GM18502 (cell line): ENCODE measurements around the gene KDM4F.

Source experiments
- ATAC-seq: cut with Tn5 transposase; IDR thresholded peaks from one replicate; pipeline ENCODE4 v1.9.1; 2021; ENCODE audit warnings: mild to moderate bottlenecking; ENCODE audit not compliant: unreplicated experiment, poor library complexity

The KDM4F gene

DNA sequence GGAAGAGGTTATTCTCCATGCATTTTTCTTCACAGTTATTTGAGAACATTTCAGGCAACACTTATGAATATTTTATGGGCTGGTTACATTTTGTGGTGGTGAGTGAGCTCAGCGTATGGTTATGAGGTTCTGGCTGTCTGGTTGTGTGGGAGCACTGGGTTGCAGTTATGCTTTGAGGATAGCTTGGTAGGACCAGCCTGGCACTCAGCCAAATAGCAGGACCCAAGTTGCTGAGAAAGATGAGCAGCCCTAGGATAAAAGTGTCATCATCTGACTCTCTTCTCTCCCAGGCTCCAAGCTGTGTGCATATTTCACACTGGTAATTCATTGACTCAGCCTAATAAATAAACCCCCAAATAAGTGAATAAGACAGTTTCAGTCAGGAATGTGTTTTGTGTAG lies 9.4 kb downstream of the KDM4F start:
- no peak for ATAC-seq

GRCh38 chr11:95059046-95059445 lies 9.8 kb downstream of the KDM4F start:
- ATAC-seq = no peak

GRCh38 chr11:95065336-95065735 lies 16.1 kb downstream of the KDM4F start:
- no peak for ATAC-seq

- peak; percentile 51 for ATAC-seq
Observed at GRCh38 chr11:95066716-95067038, 17.5 kb downstream of the KDM4F start, which contains the start of gene SRSF8. Gene SRSF8, plus strand, starts transcription at chr11:95066919. Its CDS starts 308 bp downstream, at chr11:95067227.

- ATAC-seq = peak; percentile 70
Observed at GRCh38 chr11:95067039-95067840, 18.0 kb downstream of the KDM4F start.

DNA sequence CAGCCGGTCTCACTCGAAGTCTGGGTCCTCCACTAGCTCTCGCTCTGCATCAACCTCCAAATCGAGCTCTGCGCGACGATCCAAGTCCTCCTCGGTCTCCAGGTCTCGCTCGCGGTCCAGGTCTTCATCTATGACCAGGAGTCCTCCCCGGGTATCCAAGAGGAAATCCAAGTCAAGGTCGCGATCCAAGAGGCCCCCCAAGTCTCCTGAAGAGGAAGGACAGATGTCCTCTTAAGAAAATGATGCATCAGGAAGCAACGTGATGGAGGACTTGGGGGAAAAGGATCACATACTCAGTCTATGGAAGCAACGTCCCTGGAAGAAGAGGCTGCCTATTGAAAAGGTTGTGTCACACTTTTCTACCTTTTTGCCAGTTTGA lies 18.6 kb downstream of the KDM4F start:
- ATAC-seq = no peak

DNA sequence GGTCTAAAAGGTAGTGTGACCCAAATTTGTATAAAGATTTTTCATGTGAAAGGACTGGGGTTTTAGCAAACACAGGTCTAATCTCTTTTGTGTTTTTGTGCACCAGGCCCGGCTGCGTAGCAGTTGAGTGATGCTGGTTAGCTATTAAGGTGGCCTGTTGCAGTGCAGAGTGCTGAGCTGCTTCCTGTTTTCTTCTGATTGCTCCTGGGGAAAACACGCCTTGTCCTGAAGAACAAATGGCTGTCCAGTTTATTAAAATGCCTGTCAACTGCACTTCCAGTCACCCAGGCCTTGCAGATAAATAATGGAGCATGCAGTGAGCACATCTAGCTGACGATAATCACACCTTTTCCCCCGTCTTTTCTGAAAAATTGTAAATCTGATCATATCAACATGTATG lies 19.3 kb downstream of the KDM4F start:
- ATAC-seq = peak; percentile 72

DNA sequence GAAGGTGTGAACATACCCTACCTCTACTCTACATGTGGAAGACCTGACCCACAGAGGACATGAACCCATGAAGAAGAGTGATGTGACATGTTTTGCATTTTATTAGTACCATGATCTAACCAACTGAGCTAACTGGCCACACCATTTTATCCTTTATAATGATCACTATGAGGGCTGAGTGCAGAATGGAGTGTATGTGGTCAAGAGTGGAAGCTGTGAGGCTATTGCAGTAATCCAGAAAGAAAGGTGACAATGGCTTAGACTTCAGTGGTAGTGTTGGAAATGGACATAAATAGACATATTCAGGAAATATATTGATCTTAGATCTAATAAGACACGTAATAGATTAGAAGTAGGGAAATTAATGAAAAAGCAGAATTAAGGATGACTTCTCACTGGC lies 21.2 kb downstream of the KDM4F start:
- ATAC-seq = no peak

GRCh38 chr11:95072948-95073347 lies 23.7 kb downstream of the KDM4F start:
- no peak for ATAC-seq

DNA sequence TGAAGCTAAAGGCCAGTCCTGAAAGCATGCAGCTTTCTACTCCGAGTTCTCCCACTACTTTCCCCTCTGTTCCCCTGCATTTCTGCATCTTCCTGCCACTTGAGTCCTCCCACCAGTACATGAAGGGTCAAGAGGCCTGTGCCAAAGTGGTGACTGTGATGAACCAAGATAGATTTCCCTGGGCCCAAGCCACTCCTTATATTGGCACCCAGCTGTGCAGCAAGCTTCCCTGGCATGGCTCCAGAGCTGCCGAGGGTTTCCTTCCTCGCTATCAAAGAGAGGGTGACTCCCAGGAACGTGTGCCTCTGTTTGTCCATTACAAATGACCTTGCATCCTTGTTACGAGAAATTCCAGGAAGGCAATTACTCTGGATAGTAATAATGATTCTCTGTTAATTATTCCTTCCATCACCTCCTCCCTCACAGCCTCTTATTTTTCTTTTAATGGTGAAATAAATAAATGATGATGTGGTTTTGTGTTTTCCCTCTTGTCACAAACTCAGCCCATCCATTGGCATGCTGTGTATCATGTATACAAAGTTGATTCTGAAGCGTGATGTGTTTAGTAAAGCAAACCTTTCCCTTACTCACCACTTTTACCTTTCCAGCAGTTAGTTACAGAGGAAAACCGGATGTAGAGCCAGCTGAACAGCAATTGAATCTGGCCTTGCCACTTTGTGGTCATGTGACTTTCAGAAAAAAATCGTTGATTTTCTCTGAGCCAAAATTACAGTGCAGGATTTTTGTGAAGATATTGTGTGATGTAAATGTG lies 25.8 kb downstream of the KDM4F start:
- no peak for ATAC-seq

GRCh38 chr11:95076416-95076815 lies 27.2 kb downstream of the KDM4F start:
- no peak for ATAC-seq

DNA sequence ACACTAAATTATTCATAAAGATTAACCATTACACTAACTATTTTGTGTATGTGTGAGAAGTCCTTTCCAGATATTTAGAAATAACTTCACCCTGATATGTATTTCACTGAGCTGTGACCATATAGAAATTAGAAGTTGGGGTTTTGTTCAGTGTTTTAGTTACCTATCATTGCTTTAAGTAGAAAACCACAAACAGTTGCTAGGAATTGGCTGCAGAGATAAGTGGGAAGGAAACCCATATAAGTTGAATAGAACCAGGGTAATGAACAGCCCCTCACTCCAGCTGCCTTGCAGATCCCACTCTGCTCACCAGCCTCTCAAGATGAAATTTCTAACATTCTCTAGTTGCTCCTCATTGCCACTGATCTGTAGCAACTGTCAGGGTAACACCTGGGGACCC lies 27.8 kb downstream of the KDM4F start:
- no peak for ATAC-seq

DNA sequence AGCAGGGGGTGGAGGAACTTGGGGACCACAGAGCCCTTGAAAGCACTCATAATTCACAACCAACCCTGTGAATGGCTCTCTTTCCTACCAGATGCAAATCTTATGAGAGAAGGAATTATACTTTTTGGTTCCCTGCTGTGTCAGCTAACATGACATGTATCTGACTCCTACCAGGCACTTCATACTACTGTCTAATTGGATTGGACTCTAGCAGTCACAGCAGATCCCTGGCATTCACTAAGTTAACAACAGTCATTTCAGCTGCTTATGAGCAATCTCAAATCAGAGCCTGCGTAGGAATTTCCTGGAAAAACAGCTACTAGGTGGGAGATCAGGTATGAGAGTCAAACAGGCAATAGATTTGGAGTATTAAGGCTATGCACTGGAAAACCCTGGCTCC lies 29.3 kb downstream of the KDM4F start:
- ATAC-seq = no peak

GRCh38 chr11:95081010-95081409 lies 31.8 kb downstream of the KDM4F start:
- ATAC-seq = no peak

- ATAC-seq = no peak
Observed at GRCh38 chr11:95081412-95081811, 32.2 kb downstream of the KDM4F start.

DNA sequence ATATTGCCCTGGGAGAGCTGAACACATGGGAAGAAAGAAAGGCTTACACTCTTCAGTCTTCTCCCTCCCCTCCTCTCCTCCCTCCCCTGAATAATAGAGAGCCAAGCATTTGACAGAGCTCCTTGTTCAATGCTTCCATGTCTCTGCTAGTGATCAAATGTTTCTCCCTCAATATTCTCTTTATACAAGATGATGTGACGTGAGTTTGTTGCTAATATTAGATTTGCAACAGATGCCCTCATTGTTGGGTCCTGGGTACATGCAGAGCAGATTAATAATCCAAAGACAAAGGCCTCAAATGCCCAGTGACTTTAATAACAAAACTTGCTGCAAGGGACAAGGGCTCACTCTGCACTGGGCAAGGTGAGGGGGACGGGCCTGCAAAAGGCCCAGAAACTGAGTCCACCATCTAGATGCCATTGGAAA lies 33.4 kb downstream of the KDM4F start:
- no peak for ATAC-seq

DNA sequence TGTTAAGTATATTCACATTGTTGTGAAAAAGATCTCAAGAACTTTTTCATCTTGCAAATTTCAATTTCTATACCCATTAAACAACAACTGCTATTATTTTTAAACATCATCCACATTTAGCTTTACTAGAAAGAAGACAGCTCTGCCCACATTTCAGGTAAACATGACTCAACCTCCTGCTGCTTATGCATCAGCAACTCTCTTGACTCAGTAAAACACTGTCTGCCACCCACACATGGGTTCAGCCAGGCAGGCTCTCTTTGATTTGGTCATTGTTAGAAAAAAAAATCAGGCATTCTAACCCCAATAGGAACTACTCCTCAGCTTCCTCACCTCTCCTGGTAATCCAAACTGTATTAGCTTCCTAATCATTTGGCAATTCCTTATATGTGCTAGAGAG lies 35.3 kb downstream of the KDM4F start:
- peak; percentile 34 for ATAC-seq

- ATAC-seq = no peak
Observed at GRCh38 chr11:95085117-95085816, 36.0 kb downstream of the KDM4F start.

GRCh38 chr11:95086151-95086550 lies 36.9 kb downstream of the KDM4F start:
- ATAC-seq = no peak

DNA sequence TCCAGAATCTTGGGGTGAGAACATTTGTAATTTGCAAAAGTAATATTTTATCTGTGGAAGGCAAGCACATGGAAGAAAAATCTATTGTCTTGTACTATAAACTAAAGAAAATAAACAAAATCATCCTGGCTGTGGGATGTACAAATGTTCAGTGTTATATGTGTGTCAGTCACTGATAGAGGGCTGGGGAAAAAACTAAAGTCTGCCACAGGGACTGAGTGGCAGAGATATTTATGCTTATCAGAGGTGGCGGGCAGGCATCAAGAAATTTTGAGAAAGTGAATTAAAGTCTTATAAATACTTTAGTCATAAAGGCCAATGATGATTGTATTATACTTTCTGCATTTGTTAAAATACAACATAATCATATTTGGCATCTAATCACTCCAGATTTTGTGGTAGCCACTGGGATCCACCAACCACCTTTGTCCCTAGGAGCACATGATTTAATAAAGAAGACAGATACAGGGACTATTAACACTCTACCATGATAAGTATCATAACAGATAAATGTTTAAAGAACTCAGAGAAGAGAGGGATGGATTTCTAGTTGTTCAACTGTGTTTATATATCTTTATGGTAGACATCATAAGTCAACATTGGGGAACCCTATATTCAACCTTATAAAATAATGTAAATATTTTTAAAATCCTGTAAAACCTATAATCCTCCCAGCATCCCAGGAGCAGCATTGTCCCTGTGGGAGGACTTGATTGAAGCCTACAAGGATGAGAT lies 37.8 kb downstream of the KDM4F start:
- ATAC-seq = no peak
